ENCODE results near the gene FGD4.

The FGD4 gene

DNA sequence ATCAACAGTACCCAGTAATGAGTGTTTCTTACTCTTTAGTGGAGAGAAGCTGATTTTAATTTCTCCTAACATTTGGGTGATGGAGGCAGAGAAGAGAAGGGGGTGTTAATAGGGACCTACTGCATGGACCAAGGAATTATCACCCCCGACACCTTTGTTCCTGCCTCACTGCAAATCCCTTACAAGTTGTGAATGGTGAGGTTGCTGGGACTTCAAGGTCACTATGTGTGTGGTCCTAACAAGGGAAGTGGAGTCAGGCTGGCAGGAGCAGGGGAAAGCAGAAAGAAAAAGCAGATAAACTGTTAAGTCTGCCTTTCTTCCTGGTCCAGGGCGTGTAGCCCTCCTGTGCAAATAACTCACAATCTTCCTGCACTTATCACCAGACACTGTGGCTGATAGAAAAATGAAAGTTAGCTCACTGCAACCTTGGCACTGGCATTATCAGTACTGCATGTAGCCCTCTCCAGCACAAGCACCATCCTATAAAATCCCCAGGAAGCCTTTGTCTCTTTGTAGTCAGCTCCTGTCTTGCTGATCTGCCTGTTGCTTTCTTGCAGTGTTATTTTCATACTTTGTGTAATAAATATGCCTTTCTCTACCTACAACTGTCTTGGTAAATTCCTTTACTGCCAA, 167.4 kb downstream of the FGD4 start:
- H3K27me3 ChIP-seq (ENCODE audit: insufficient read depth, low read depth, severe bottlenecking) = no peaks in the 10 kb centered on the region
- no peaks in the 10 kb centered on the region for H3K9me3 ChIP-seq (ENCODE audit: severe bottlenecking)
- DNase-seq = no peak
- no peak overlapping the region for H3K27ac ChIP-seq
- TF ChIP-seq, protein P1, sequence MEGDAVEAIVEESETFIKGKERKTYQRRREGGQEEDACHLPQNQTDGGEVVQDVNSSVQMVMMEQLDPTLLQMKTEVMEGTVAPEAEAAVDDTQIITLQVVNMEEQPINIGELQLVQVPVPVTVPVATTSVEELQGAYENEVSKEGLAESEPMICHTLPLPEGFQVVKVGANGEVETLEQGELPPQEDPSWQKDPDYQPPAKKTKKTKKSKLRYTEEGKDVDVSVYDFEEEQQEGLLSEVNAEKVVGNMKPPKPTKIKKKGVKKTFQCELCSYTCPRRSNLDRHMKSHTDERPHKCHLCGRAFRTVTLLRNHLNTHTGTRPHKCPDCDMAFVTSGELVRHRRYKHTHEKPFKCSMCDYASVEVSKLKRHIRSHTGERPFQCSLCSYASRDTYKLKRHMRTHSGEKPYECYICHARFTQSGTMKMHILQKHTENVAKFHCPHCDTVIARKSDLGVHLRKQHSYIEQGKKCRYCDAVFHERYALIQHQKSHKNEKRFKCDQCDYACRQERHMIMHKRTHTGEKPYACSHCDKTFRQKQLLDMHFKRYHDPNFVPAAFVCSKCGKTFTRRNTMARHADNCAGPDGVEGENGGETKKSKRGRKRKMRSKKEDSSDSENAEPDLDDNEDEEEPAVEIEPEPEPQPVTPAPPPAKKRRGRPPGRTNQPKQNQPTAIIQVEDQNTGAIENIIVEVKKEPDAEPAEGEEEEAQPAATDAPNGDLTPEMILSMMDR (IDR thresholded peaks at IDR 0.05; ENCODE audit: low read depth, low read length) = no peak
- H3K36me3 ChIP-seq = no peaks in the 10 kb centered on the region
- H3K4me3 ChIP-seq (ENCODE audit: low read depth, low read length) = no peak overlapping the region

DNA sequence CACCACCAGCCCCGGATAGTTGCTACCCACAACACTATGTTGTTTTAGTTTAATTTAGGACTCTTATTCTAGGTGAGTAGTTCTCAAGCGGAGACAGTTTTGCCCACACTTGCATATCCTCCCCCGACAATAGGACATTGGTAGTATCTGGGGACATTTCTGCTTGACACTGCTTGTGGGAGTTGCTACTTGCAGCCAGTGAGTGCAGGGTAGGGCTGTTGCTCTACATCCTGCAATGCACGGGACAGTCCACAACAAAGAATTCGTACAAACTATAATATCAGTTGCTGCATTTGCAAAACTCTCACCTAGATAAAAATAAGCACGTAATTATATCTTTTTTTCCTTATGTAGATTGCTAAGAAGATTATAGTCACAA, 167.9 kb downstream of the FGD4 start:
- Histone ChIP-seq H3K36me3 (no peaks in the 10 kb centered on the region), H3K27me3 (ENCODE audit: insufficient read depth, low read depth, severe bottlenecking) (no peaks in the 10 kb centered on the region), H3K27ac (no peak overlapping the region), H3K9me3 (ENCODE audit: severe bottlenecking) (no peaks in the 10 kb centered on the region), H3K4me3 (ENCODE audit: low read depth, low read length) (no peak overlapping the region)
- no peak for DNase-seq
- TF ChIP-seq, protein P1 (IDR thresholded peaks at IDR 0.05; ENCODE audit: low read depth, low read length) = no peak

DNA sequence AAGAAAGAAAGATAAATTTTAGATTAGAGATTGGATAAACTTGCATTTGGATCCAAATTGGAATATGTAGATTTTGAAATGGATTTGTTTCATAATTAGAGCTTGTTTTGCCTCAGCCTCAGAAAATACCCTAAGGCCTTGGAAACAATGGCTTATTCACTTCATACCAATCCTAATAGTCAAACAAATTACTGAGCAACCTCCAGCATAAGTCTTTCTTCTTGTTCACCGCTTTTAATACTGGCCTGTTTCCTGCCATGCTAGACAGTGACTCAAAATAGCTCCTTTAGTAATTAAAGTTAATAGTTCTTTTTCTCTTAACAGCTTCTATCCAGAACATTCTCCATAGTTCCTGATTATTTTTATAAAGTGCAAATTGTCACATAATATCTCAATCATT, 168.9 kb downstream of the FGD4 start:
- Histone ChIP-seq H3K9me3 (ENCODE audit: severe bottlenecking) (no peaks in the 10 kb centered on the region), H3K27me3 (ENCODE audit: insufficient read depth, low read depth, severe bottlenecking) (no peaks in the 10 kb centered on the region), H3K4me3 (ENCODE audit: low read depth, low read length) (no peak overlapping the region), H3K36me3 (no peaks in the 10 kb centered on the region), H3K27ac (no peak overlapping the region)
- TF ChIP-seq, protein P1 (IDR thresholded peaks at IDR 0.05; ENCODE audit: low read depth, low read length) = no peak
- no peak for DNase-seq

DNA sequence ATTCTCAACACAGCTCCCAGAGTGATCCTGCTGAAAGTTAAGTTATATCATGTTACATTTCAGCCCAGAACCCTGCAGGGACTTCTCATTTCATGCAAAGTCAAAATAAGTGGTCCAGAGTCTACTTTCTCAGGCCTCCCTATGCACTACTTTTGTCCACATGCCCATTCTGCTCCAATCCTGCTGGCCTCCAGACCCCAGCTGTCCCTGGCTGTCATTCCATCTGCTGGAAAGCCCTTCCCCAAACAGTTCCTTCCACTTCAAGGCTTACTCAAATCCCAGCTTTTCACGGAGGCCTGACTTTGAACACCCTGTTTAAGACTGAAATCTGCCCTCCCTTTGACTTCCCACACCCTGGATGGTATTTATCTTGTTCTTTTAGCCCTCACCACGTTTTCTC, 169.9 kb downstream of the FGD4 start:
- no peaks in the 10 kb centered on the region for H3K27me3 ChIP-seq (ENCODE audit: insufficient read depth, low read depth, severe bottlenecking)
- TF ChIP-seq, protein P1 (IDR thresholded peaks at IDR 0.05; ENCODE audit: low read depth, low read length) = no peak
- H3K36me3 ChIP-seq = no peaks in the 10 kb centered on the region
- H3K27ac ChIP-seq = no peak overlapping the region
- no peaks in the 10 kb centered on the region for H3K9me3 ChIP-seq (ENCODE audit: severe bottlenecking)
- peak; percentile 13 for DNase-seq
- H3K4me3 ChIP-seq (ENCODE audit: low read depth, low read length) = no peak overlapping the region

DNA sequence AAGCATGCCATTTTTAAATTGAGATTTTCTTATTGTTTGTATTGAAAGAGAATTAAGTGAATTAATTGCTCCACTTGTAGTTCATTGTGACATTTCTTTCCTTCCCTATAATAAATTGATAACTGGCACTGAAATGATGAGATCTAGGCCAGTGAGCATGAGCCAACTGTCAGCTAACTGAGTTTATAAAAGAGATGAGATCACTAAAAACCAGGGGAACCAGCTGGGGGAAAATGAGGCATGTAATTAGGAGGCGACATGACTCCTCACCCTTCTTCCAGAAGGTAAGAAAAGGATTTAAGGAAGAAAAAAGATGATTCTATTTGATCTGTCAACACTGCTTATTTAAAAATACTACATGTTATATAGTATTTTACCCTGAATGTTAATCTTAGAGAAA, 175.2 kb downstream of the FGD4 start:
- Histone ChIP-seq H3K27me3 (ENCODE audit: insufficient read depth, low read depth, severe bottlenecking) (no peaks in the 10 kb centered on the region), H3K36me3 (no peaks in the 10 kb centered on the region), H3K9me3 (ENCODE audit: severe bottlenecking) (no peaks in the 10 kb centered on the region), H3K4me3 (ENCODE audit: low read depth, low read length) (no peak overlapping the region), H3K27ac (no peak overlapping the region)
- TF ChIP-seq, protein P1 (IDR thresholded peaks at IDR 0.05; ENCODE audit: low read depth, low read length) = no peak
- DNase-seq = no peak

DNA sequence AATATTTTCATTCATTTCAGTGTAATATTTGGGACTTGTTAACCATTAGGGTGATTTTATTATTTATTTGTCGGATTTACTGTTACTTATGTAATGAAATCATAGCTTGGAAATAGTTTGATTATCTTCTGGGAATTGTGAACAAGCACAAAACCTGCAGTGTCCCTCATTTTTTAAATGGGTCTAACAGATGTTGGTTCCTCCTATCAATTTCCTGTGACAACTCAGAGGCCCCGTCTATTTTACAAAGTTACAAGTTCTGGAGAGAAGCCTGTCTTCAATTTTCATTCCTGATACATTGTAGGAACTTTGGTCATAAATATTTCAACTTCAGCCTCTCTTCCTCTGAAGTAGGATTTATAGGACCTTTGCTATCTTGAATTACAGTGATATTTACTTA, 178.0 kb downstream of the FGD4 start:
- H3K36me3 ChIP-seq = no peaks in the 10 kb centered on the region
- DNase-seq = no peak

More for the DNA sequence above, 178.0 kb downstream of the FGD4 start:
- Histone ChIP-seq H3K4me3 (ENCODE audit: low read depth, low read length) (no peak overlapping the region), H3K9me3 (ENCODE audit: severe bottlenecking) (no peaks in the 10 kb centered on the region), H3K27ac (no peak overlapping the region), H3K27me3 (ENCODE audit: insufficient read depth, low read depth, severe bottlenecking) (no peaks in the 10 kb centered on the region)
- TF ChIP-seq, protein P1 (IDR thresholded peaks at IDR 0.05; ENCODE audit: low read depth, low read length) = no peak
